Activated CD4-positive, CD25-positive, alpha-beta regulatory T cell (primary cell): ENCODE data around the gene ATP5PD.
"Not testable (repeated sequence)": the region's sequence is repeated elsewhere in the genome, so short reads cannot be mapped to it uniquely, and the experiment has no call there.

ENCODE experiments used
- DNase-seq, 4 experiments: peaks; one replicate each; lab custom pipeline; 2025; lab: John Stamatoyannopoulos, UW

ATP5PD gene

DNA sequence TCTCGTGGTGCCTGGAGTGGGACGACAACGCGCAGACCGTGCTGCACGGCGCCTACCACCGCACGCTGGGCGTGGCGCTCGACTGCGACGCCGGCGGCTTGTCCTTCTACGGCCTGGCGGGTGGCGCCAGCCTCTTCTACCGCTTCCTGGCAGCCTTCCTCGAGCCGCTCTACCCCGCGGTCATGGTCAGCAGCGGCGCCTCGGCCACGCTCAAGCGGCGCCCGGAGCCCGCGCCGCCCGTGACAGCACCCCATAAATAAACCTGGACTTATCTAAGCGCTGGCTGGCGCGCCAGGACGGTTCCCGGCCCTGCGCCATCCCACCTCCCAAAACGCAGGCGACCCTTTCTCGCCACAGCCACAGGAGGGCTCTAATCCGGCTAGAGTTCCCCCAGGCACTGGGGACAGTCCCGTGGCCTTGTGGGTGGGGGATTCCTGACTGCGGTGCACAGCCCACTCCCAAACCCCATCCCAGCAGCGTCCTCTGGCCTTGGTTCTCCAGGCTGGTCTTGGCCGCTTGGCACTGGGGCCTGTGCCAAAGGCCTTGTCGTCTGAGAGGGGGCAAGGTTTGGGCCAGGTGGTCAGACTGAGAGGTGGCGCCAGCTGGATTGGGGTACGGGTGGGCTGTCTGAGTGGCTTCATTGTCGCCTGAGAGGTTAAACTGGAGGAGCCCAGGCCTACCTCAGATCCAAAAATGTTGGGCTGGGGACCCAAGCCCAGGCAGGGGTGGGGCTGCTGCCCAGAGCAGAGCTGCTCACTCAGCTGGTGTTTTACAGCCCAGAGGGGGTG is 30.9 kb upstream of the ATP5PD start:
- DNase-seq: peak; percentile 16 to 46 (median 24)

DNA sequence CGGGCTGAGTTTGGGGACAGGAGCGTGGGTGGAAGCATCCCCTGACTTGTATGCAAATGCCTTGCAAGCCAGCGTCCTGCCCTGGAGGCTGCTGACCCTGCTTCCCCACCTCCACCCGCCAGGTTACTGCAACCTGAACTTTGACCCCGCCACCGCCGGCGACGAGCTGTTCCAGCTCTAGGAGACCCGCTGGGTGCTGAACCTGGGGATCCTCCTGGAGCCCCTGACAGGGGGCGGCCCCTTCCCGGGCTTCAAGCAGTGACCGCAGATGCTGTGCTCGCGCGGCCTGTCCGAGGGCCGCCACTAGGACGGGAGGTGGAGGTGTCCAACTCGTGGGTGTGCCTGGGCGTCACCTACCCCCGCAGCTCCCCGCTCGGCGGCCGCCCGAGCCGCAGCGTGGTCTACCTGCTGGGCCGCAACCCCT is 30.3 kb upstream of the ATP5PD start:
- DNase-seq: no peak

DNA sequence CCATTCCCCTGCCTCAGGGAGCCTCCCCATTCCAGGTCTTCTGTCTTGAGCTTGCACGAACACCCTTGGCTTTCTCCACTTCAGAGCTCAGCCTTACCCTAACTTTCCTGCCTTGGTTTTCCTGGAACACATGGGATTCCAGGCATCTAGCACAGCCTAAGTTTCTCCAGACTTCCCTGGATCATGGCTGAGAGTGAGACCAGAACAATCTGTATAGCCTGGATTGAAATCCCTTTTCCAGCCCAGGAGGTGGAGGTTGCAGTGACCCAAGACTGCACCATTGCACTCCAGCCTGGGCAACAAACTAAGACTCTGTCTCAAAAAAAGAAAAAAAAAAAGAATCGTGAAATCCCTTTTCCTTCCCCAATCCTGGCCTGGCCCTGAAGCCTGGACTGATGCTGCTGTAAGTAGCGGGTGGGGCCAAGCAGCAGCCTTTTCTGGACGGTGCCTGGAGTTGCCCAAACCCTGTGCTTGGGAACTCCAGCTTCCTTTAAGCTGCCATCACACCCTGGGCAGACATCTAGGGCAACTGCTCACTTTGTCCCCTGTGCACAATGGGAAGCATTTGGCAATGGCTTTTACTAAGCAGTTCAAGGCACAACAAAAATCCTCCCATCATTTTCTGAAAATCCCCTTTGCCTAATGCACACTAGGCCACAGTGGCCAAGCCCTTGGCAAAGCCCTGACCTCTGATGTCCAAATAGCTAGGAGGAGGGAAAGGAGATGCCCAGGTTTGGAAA is 29.0 kb upstream of the ATP5PD start:
- DNase-seq: no peak

DNA sequence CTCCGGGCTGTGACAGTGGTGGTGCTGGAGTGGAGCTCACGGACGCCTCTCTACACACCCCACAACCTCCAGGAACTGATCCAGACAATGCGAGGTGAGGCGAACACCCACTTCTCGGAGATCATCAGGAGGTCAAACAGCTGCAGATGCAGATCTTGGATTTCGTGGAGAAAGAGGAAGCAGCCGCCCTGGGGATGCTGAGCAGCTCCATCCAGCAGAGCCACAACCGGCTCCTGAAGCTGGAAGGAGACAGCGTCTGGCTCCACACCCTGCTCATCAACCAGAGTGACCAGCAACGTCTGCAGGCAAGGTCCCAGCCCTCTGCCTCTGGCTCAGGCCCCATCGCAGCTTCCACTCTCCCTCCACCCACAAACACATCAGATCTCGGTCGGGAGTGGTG is 27.8 kb upstream of the ATP5PD start:
- no peak for DNase-seq

DNA sequence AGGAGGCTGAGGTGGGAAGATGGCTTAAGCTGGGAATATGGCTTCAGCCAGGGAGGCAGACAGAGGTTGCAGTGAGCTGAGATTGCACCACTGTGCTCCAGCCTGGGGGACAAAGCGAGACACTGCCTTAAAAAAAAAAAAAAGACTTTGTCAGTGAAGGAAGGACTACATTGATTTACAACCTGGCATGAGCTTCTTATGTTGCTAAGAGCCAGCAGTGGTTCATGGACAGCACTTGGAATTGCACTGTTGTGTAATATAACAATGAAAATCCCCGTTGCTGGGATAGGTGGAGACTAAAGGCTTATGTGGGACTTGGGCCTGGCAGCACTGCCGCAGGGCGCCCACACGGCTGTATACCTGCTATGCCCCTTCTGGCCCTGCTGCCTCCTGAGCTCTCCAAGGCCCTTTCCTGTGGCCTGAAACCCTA is 26.9 kb upstream of the ATP5PD start:
- no peak for DNase-seq

DNA sequence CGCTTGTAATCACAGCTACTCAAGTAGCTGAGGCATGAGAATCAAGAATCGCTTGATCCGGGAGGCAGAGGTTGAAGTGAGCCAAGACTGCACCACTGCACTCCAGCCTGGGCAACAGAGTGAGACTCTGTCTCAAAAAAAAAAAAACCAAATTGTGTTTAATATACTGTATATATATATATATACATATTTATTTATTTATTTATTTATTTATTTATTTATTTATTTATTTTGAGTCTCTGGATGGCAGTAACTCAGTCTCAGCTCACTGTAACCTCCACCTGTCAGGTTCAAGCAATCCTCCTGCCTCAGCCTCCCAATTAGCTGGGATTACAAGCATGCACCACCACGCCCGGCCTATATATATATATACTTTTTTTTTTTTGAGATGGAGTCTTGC is 26.1 kb upstream of the ATP5PD start:
- DNase-seq: not testable (repeated sequence)

DNA sequence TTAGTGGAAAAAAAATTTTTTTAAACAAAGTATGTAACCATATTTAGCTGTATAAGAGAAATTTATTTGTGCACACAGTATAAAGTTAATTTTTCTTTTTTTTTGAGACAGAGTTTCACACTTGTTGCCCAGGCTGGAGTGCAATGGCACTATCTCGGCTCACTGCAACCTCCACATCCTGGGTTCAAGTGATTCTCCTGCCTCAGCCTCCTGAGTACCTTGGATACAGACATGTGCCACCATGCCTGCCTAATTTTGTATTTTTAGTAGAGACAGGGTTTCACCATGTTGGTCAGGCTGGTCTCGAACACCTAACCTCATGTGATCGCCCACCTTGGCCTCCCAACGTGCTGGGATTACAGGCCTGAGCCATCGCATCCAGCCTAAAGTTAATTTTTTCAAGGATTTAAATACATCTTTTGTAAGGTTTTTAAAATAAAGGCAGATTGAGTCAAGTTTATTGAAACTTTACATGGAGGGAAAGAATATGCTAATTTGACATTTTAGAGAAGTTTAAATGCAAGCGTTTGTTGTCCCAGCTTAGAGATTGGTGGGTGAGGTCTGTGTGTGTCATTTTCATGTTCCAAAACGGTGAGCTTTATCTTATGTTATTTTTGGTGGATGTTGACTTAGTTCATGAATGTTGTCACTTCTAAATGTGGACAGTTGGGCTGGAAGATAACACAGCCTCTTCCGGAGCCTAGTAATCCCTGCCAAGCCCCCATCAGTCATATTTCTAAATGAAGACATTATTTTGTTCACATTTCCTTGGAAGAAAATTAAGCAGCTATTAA is 24.9 kb upstream of the ATP5PD start:
- not testable (repeated sequence) for DNase-seq

DNA sequence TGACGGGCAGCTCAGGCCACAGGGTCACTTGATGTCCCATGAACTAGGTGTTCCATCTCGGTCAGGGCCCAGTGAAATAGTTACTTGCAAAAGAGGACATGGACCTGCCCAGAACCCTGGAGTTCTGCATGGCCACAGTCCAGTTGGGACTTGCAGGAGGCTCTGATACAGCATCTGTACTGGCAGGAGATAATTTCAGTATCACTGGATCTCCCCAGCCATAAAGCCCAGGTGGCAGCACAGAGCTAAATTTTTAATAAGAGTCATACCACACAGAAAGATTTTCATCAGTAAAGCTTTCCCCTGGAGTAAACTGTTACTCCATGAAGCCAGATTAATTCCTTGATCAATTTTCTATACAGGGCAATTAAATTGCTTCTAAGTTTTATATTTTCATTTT is 23.0 kb upstream of the ATP5PD start:
- no peak for DNase-seq

DNA sequence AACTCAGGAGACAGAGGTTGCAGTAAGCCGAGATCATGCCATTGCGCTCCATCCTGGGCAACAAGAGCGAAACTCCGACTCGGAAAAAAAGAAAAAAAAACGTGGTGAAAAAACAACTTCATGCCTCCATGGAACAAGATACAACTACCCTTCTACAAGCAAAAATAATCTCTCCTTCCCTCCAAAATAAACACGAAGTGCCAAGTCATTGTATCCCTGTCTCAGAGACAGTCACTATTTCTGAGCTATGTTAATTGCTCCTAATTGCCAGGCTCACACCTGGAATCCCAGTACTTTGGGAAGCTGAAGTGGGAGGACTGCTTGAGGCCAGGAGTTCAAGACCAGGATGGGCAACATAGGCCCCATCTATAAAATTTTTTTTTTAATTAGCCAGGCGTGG is 22.0 kb upstream of the ATP5PD start:
- no peak for DNase-seq

DNA sequence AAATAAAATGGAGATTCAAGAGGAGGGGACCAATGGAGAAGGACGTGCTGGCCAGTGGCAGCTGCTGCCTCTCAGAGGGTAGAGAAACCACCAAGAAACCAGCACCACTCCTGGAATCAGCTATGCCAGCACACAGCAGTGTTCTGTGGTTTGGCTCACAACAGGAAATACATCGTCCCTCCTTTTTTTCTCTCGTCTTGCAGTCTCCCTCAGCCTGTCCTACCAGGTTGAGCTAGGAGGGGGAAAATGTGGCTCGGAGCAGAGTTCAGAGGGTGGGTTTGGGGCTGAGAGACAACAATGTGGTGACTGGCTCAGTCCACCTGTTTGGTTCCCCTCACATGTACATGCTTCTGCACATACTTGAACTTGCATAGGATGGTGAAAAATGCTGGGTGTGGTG is 21.1 kb upstream of the ATP5PD start:
- DNase-seq: no peak

DNA sequence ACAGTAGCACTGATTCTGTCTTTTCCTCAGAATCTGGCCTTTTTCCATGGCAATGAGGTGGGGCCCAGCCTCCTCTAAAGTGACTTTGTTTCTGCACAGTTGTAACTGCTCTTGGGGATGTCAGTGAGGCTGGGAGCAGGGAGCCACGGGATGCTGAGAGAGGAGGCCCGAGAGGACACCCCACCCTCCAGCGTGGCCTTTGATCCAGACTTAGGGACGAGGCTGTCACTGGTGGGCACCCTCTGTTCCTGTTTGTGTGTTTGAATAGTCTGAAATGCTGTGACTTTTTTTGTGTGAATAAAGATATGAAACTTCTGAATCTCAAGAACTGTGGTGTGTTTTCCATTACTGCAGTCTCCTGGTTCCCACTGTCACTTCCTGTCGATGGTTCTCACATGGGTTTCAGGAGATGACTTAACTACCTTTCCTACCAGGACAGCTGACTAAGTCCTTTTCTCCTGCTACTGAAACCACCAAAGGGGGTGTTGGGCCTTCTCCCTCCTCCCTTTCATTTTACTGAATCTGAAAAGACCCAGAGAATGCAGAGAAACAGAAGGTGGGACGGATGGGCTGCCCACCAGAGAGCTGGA is 18.9 kb upstream of the ATP5PD start:
- no peak for DNase-seq

DNA sequence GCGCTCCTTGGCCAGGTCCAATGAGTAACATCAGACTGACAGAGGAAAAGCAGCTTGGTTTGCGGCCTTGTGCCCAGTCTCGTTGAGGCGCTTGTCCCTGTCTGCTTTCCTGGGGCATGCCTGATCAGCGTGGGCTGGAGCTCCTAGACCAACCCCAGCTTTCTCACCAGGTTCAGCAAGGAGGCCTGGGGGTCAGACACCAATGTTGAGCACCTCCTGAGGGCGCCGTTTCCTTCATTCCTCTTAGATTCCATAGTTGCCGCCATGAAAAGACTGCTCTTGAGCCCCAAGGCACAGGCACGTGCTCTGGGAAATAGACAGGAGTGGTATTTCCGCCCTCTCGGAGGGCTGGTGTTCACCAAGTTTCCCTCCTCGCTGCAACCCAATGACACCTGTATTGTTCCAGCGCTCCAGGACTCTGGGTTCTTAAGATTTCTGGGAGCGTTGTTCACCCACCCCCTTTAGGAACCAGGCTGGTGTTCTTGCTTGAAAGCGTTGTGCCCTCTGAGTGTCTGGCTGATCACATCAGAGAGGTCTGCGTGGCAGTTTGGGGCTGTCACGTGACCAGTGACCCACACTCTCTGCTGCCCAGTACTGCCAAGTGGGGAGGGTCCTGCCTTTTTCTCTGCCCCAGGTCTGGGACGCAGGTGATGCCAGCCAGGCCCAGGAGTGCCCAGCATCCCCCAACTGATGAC is 18.2 kb upstream of the ATP5PD start:
- DNase-seq: no peak

DNA sequence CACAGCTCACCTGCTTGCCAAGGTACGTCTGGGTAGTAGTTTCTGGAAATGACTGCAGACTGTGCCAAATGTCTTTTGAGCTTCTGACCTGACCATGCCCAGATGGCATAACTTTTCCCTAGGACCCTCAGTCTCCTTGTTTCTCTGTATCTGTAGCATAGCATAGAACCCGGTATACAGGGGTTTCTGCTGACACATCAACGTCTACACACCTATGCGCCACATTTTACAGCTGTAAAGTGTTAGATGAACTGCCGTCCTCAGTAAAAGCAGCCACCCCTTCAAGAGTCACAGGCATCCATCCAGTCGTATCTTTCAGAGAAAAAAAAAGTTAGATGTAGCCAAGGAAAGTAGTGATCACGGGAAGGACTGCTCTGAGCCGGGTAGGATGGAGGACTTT is 17.7 kb upstream of the ATP5PD start:
- no peak for DNase-seq

DNA sequence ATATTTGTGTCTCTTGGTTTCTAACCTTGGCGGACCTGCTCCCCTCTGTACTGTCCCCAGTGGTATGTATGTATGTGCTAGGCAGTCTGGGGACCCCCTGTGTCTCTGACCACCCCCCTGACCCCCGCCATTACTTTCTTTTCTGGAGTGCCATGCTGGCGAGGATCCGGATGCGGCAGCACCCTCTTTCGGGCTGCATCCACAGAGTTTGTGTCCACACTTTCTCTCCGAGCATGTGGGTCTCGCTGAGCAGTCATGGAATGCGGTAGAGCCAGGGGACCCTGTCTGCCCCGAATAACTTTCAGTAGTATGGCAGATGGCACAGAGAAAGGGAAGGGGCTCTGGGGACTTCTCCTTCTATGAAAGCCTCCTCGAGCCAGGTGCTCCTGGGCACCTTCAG is 17.3 kb upstream of the ATP5PD start:
- DNase-seq: no peak

DNA sequence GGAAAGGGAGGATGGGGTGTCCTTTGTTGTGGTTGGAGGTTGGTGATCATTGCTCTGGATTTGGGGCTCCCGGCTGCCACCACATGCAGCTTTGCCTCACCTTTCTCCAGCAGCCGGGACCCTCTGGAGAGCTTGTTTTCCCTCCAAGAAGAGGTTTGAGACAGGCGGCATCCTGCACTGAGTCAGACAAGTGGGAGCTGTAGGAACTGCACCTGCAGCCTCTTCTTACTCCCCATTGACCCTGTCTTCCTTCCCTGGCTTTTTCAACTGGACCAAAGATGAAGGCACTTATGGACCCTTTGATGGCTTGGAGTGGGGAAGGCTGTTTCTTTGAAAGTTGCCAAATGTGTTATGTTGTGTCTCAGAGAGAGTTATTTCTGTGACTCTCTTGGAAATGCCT is 16.9 kb upstream of the ATP5PD start:
- DNase-seq: no peak

DNA sequence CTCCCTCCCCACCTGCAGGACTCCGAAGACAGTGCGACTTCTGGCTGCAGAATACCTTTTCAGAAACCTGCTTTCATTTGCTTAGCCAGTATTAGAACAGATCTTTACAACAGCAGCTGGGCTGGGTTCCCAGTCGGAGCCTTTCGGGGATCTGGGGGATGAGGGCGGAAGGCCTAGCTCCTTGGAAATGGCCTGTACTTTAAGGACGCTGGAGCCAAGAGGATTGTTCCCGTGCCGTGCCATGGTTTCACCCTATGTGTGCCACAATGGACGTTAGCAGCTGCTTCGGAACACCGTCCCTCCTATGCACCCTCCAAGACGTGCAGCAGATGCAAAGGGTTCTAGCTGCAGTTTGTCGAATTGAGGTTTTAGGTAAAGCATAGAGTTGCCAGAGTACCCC is 16.4 kb upstream of the ATP5PD start:
- DNase-seq: no peak

DNA sequence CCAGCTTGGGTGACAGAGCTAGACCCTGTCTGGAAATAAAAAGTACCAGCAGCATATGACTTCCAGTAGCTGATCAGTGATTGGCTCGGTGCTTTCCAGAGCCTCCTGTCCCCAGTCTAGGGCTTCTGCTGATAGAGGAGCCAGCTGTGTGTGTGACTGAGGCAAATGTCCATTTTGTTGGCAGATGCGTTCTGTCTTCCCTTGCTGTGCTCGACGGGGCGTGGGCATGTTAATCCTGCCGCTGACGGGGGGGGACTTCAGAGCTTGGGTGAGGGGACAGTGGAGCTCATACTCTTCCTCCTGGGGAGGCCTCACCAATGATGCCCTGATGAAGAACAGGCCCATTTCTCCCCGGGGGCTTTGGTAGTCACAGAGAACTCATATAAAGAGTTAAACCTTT is 14.8 kb upstream of the ATP5PD start:
- DNase-seq: no peak

DNA sequence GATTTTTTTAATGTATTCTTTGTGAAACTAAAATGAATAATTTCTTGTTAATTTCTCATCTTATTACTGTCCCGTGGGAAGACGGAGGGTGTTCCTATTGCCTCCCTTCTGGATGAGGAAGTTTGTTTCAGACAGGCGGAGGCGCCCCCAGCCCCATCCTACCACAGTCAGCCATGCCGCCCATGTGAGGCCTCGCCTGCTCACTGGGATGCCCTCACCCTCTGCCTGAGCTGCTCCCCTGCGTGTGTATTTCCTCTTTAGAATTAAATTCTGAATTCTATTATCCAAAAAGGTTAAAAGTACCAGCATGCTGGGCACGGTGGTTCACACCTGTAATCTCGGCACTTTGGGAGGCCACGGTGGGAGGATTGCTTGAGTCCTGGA is 14.3 kb upstream of the ATP5PD start:
- no peak for DNase-seq

DNA sequence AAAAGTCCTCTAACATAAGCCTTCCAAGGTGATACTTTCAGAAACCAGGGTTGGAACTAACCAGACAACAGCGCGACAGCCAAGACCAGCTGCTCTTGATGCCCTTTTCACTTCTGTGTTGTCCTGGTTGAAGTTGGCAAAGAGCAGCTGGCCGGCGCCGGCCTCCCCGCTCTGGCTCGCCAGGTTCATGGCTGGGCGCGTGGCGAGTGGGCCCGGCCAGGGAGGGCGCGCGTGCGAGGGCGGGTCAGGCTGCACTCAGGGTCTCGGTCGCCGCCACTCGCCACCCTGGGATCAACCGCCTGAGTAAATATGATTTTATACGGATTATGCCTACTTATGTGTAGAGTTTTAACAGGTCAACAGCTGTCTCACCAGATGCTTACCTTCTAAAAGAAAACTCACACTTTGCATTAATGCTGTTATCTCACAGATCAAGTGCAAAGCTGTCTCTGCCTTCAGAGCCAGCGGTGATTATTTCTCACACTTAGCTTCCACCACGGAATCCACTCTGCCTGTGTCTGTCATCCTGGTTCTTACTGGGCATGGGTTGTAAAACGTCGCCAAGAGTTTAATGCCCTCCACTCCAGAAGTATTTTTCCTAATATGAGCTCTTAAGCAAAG is 13.8 kb upstream of the ATP5PD start:
- DNase-seq: no peak

DNA sequence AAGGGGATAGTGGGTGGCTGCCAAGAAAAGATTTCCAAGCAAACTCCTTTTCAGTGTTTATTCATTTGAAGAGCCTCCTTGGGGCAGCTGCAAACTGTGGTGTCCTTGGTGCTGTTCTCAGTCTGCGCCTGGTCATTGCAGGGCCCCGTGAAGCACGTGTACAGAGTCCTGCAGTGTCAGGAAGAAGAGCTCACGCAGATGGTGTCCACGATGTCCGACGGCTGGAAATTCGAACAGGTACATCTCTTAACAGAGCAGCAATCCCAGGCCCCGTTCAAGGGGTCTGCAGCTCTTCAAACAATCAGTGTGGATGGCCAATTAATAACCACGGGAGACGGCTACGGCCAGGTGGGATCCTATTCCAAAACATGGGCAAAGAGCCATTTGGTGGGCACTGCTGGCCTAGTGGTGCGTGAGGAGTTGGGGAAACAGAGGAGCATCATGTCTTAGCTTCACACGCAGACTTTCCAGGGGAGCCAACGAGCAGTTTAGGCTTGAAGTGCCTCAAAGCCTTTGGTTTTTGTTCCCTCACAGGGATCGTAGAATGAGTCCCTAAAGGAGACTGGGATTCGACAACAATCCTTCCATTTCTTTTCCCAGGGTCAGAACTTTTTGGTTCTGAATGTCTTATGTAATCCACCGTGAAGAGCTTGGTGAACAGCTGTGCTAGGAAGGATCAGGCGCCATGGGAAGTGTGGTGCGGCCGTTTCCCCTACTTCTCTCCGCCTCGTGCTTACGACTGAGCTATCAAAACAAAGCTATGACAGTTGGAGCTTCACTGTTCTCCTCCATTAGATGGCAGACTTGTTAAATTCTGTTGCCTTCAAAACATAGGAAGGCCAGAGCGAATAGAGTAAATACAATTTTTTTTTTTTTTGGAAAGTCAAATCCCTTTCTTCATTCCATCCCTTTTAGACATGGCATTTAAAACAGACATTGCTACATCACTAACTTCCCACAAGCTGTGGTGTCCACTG is 12.9 kb upstream of the ATP5PD start:
- DNase-seq: no peak
